Natural killer cell (primary cell): ENCODE measurements around the gene APOOL. TPM values are rescaled to one million over a fixed set of nuclear protein-coding genes. Genes with fewer than 3 reads are reported as not detected.

ENCODE experiments used
- ATAC-seq, 3 donors: fragments of 150-1000 bp in 2 of 3; fragments of 200-7000 bp in 1 of 3; cut with Tn5 transposase; 1 replicate in 1 of 3; 2 replicates in 2 of 3; pipeline ENCODE4 v1.10.0; 2021; ENCODE audit warnings: mild to moderate bottlenecking in 2 of 3, moderate library complexity in 2 of 3
- DNase-seq, 2 donors: peaks; one replicate each; pipeline versions ENCODE4 v3.0.0 to v3.0.0-alpha.2; 2013 to 2021; ENCODE audit warnings: mixed read lengths in 1 of 2
- H3K27ac ChIP-seq: one replicate; pipeline ENCODE4 v1.5.1; 2013; ENCODE audit warnings: mild to moderate bottlenecking, low read length
- H3K27me3 ChIP-seq: one replicate; pipeline ENCODE4 v1.6.1; 2013; ENCODE audit warnings: low read length; ENCODE audit not compliant: control insufficient read depth, insufficient read depth
- H3K36me3 ChIP-seq: one replicate; pipeline ENCODE4 v1.6.1; 2013; ENCODE audit warnings: low read length; ENCODE audit not compliant: control insufficient read depth, insufficient read depth
- H3K4me1 ChIP-seq: one replicate; pipeline ENCODE4 v1.6.1; 2013; ENCODE audit warnings: low read length; ENCODE audit not compliant: control insufficient read depth, insufficient read depth
- H3K4me3 ChIP-seq: one replicate; pipeline ENCODE4 v1.5.1; 2013; ENCODE audit warnings: low read length
- H3K9me3 ChIP-seq: one replicate; pipeline ENCODE4 v1.6.1; 2013; ENCODE audit warnings: low read length; ENCODE audit not compliant: control insufficient read depth, insufficient read depth
- H3K27ac Mint-ChIP-seq, 2 donors: one replicate each; pipeline ENCODE4 v1.8.0; 2022; ENCODE audit warnings: mild to moderate bottlenecking in 2 of 2, mixed read lengths in 2 of 2, moderate library complexity in 1 of 2
- H3K27me3 Mint-ChIP-seq, 2 donors: one replicate each; pipeline ENCODE4 v1.8.0; 2022; ENCODE audit warnings: low read depth in 2 of 2, mixed read lengths in 2 of 2
- H3K36me3 Mint-ChIP-seq: one replicate; pipeline ENCODE4 v1.8.0; 2022; ENCODE audit warnings: mixed read lengths
- H3K4me1 Mint-ChIP-seq, 2 donors: one replicate each; pipeline ENCODE4 v1.8.0; 2022; ENCODE audit warnings: mixed read lengths in 2 of 2
- H3K4me3 Mint-ChIP-seq: one replicate; pipeline ENCODE4 v1.8.0; 2022; ENCODE audit warnings: mild to moderate bottlenecking, moderate library complexity, mixed read lengths
- H3K9me3 Mint-ChIP-seq, 2 donors: one replicate each; pipeline ENCODE4 v1.8.0; 2022; ENCODE audit warnings: mixed read lengths in 2 of 2
- CTCF ChIP-seq: fragments of 200-600 bp; IDR thresholded peaks from one replicate; pipeline ENCODE4 v1.8.0; 2022; ENCODE audit warnings: antibody characterized with exemption
- WGBS: methylation state at CpG from one replicate; pipeline ENCODE4 v1.1.7; 2013; ENCODE audit warnings: missing lambda C conversion rate; ENCODE audit not compliant: insufficient coverage; 5-methylcytosine and 5-hydroxymethylcytosine counted together
- intact Hi-C: fragments of 100-400 bp; cut with micrococcal nuclease; formaldehyde crosslinking; loops from one replicate; pipeline ENCODE4 v1.14.2; 2022
- total RNA-seq, 4 donors: library from RNA; stranded (reverse); fragments of 120-200 nt in 1 of 4; gene quantifications; one replicate each; pipeline versions ENCODE4 v1.2.3 to v1.2.4, GENCODE V29; 2013 to 2022

APOOL gene
- total RNA-seq, 3 donors from 2014 or later (not counting 1 experiment from before 2014, with no cell fraction given), result 8.8 to 12.0 (median 9.8) TPM

DNA sequence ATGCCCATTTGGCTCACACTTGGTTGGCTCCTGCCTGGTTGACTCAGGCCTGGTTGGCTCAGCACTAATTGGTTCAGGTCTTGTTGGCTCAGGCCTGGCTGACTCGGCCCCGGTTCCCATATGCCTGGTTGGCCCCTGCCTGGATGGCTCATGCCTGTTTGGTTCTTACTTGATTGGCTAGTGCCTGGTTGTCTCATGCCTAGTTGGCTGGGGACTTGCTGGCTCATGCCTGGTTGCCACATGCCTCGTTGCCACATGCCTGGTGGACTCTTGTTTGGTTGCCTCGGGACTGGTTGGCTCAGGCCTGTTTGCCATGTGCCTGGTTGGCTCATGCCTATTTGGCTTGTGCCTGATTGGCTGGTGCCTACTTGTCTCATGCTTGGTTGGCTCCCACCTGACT lies 103.7 kb downstream of the APOOL start:
- Mint-ChIP-seq H3K9me3 (no peaks in the 10 kb centered on the region), H3K27me3 (no peaks in the 10 kb centered on the region), H3K4me3 (no peak overlapping the region), H3K4me1 (no peaks in the 10 kb centered on the region), H3K36me3 (no peaks in the 10 kb centered on the region), H3K27ac (no peak overlapping the region)
- TF ChIP-seq CTCF, result no peak
- H3K27ac ChIP-seq, result no peak overlapping the region
- intact Hi-C loops, result no loop called here
- no peaks in the 10 kb centered on the region for H3K27me3 ChIP-seq
- H3K4me1 ChIP-seq, result no peaks in the 10 kb centered on the region
- ATAC-seq (no peak), DNase-seq (no peak)
- WGBS, result 88% methylated on average over 4 of the region's 4 CpGs
- H3K4me3 ChIP-seq, result no peak overlapping the region
- no peaks in the 10 kb centered on the region for H3K36me3 ChIP-seq
- H3K9me3 ChIP-seq, result no peaks in the 10 kb centered on the region

- no peaks in the 10 kb centered on the region for H3K9me3 Mint-ChIP-seq
- H3K4me3 Mint-ChIP-seq, result no peak overlapping the region
- Histone ChIP-seq H3K9me3 (no peaks in the 10 kb centered on the region), H3K4me1 (no peaks in the 10 kb centered on the region), H3K4me3 (no peak overlapping the region), H3K27ac (no peak overlapping the region), H3K27me3 (no peaks in the 10 kb centered on the region), H3K36me3 (no peaks in the 10 kb centered on the region)
- H3K27me3 Mint-ChIP-seq, result no peaks in the 10 kb centered on the region
- ATAC-seq (no peak), DNase-seq (no peak)
- no peaks in the 10 kb centered on the region for H3K4me1 Mint-ChIP-seq
- intact Hi-C loops, result no loop called here
- TF ChIP-seq CTCF, result no peak
- WGBS, result 92% methylated on average over 2 of the region's 2 CpGs
- H3K27ac Mint-ChIP-seq, result no peak overlapping the region
- no peaks in the 10 kb centered on the region for H3K36me3 Mint-ChIP-seq
Measured at GRCh38 chrX:85108165-85108564, 104.5 kb downstream of the APOOL start.

- no peak overlapping the region for H3K4me3 ChIP-seq
- intact Hi-C loops, result no loop called here
- ATAC-seq (no peak), DNase-seq (no peak)
- H3K4me1 ChIP-seq, result no peaks in the 10 kb centered on the region
- Mint-ChIP-seq H3K4me3 (no peak overlapping the region), H3K9me3 (no peaks in the 10 kb centered on the region), H3K4me1 (no peaks in the 10 kb centered on the region), H3K27ac (no peak overlapping the region), H3K36me3 (no peaks in the 10 kb centered on the region), H3K27me3 (no peaks in the 10 kb centered on the region)
- TF ChIP-seq CTCF, result no peak
- 83% methylated on average over 8 of the region's 8 CpGs for WGBS
- no peaks in the 10 kb centered on the region for H3K9me3 ChIP-seq
- H3K27me3 ChIP-seq, result no peaks in the 10 kb centered on the region
- no peak overlapping the region for H3K27ac ChIP-seq
- no peaks in the 10 kb centered on the region for H3K36me3 ChIP-seq
Measured at GRCh38 chrX:85109235-85109634, 105.6 kb downstream of the APOOL start.

- Histone ChIP-seq H3K27ac (no peak overlapping the region), H3K4me3 (no peak overlapping the region), H3K9me3 (no peaks in the 10 kb centered on the region), H3K27me3 (no peaks in the 10 kb centered on the region), H3K36me3 (no peaks in the 10 kb centered on the region), H3K4me1 (no peaks in the 10 kb centered on the region)
- WGBS, result no CpG with 5 or more reads among the region's 2 CpGs
- no peak overlapping the region for H3K27ac Mint-ChIP-seq
- no peaks in the 10 kb centered on the region for H3K36me3 Mint-ChIP-seq
- intact Hi-C loops, result no loop called here
- DNase-seq (peak in 1 of 2 donors; percentile 1), ATAC-seq (no peak)
- H3K27me3 Mint-ChIP-seq, result peaks cover 0 to 3% of the 10 kb centered on the region in 2 donors
- no peaks in the 10 kb centered on the region for H3K4me1 Mint-ChIP-seq
- no peaks in the 10 kb centered on the region for H3K9me3 Mint-ChIP-seq
- TF ChIP-seq CTCF, result peak; percentile 47
- H3K4me3 Mint-ChIP-seq, result no peak overlapping the region
Measured at GRCh38 chrX:85111347-85111746, 107.7 kb downstream of the APOOL start.
